Activated naive CD8-positive, alpha-beta T cell treated with anti-CD3 and anti-CD28 coated beads for 36 hours (primary cell): ENCODE measurements around the gene PIGU. TPM values are rescaled to one million over a fixed set of nuclear protein-coding genes. Genes with fewer than 3 reads are reported as not detected.
"Not testable (repeated sequence)": the region's sequence is repeated elsewhere in the genome, so short reads cannot be mapped to it uniquely, and the experiment has no call there.

Experiments
- DNase-seq: peaks from one replicate; pipeline ENCODE4 v3.0.0; 2021
- H3K27ac Mint-ChIP-seq: one replicate; pipeline ENCODE4 v1.8.0; 2022; ENCODE audit warnings: mild to moderate bottlenecking, moderate library complexity, mixed read lengths
- H3K27me3 Mint-ChIP-seq: one replicate; pipeline ENCODE4 v1.8.0; 2022; ENCODE audit warnings: mild to moderate bottlenecking, mixed read lengths
- H3K36me3 Mint-ChIP-seq: one replicate; pipeline ENCODE4 v1.8.0; 2021; ENCODE audit warnings: mild to moderate bottlenecking, mixed read lengths
- H3K4me1 Mint-ChIP-seq: one replicate; pipeline ENCODE4 v1.8.0; 2021; ENCODE audit warnings: mixed read lengths
- H3K4me3 Mint-ChIP-seq: one replicate; pipeline ENCODE4 v1.8.0; 2022; ENCODE audit warnings: mild to moderate bottlenecking, moderate library complexity, mixed read lengths
- H3K9me3 Mint-ChIP-seq: one replicate; pipeline ENCODE4 v1.8.0; 2022; ENCODE audit warnings: mixed read lengths
- total RNA-seq, 2 experiments: library from RNA; stranded (reverse); gene quantifications; one replicate each; pipeline ENCODE4 v1.2.3, GENCODE V29; 2021

The PIGU gene
- total RNA-seq, 2 experiments from 2014 or later = 18.7 to 19.3 TPM

DNA sequence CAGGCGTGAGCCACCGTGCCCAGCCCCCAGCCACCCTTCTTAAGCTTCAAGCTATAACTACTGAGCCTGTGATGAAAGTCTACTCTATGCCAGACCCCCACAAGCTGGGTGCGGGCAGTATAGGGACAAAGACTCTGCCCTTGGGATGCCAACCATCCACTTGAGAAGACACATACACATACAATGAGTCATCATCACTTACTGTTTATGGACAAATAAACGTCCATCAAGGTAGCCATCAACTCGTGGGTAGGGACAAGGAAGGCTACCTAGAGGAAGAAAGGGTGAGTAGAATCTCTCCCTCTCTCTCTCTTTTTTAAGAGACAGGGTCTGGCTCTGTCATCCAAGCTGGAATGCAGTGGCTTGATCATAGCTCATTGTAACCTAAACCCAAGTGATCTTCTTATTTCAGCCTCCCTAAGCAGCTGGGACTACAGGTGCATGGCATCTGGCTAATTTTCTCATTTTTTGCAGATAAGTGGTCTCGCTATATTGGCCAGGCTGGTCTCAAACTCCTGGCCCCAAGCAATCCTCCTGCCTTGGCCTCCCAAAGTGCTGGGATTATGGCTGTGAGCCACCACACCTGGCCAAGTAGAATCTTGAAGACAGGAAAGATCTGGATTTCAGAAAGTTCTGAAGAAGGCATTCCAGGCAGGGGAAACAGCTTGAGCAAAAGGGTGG, 24.7 kb upstream of the PIGU start:
- no peak for DNase-seq
- H3K27ac Mint-ChIP-seq = no peak overlapping the region
- peaks cover 16% of the 10 kb centered on the region for H3K4me1 Mint-ChIP-seq
- no peaks in the 10 kb centered on the region for H3K9me3 Mint-ChIP-seq
- H3K36me3 Mint-ChIP-seq = no peaks in the 10 kb centered on the region
- H3K4me3 Mint-ChIP-seq = no peak overlapping the region
- H3K27me3 Mint-ChIP-seq = peaks cover 10% of the 10 kb centered on the region

DNA sequence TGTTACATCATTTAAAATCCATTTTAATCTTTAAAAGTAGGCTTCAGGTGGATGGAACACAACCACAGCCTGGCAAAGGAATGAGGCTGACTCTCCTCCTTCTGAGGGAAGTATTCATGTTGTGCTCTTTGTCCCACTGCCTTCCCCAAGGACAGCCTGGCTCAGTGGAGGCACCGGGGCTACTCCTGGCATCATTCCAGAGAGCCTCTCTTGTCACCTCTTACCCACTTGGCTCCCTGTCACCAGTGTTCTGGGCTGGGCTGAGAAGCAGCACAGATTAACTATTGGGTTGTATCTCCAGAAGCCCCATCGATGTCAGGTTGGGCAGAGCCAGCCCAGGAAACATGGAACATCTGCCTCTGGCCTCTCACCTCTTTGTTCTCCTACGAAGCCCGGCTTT, 16.5 kb upstream of the PIGU start:
- Mint-ChIP-seq H3K27ac (no peak overlapping the region), H3K4me1 (no peaks in the 10 kb centered on the region), H3K27me3 (no peaks in the 10 kb centered on the region), H3K4me3 (no peak overlapping the region), H3K36me3 (no peaks in the 10 kb centered on the region), H3K9me3 (no peaks in the 10 kb centered on the region)
- no peak for DNase-seq

DNA sequence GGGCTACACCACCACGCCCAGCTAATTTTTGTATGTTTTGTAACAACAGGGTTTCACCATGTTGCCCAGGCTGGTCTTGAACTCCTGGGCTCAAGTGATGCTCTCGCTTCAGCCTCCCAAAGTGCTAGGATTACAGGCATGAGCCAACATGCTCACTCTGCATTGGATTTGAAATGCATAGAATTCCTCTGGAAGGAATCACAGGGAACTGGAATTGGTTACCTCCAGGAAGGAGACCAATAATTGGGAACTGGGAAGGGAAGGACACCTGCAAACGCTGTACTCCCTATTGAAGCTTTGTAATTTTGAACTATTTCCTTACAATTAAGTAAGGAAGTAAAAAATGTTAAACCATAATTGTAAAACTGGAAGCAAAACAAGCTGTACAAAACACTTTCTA, 14.9 kb upstream of the PIGU start:
- Mint-ChIP-seq H3K36me3 (no peaks in the 10 kb centered on the region), H3K4me3 (no peak overlapping the region), H3K27me3 (no peaks in the 10 kb centered on the region), H3K4me1 (no peaks in the 10 kb centered on the region), H3K9me3 (no peaks in the 10 kb centered on the region), H3K27ac (no peak overlapping the region)
- no peak for DNase-seq

DNA sequence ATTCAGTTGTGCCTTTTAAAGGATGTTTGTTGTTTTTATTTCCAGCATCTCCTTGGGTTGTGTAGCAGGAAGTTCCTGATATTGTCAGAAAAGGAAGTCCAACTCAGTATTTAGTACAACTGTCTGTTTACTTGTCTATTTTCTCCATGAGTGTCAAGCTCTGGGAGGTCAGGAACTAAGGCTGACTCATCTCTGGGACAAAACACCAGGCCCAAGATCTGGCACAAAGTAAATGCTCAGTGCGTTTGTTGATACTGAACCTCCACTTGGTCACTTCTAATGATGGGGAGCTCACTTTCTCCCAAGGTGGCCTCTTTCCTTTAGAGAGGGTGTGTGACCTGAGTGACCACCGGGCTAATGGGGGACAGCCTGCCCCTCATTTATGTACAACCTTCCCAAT, 12.6 kb upstream of the PIGU start:
- H3K36me3 Mint-ChIP-seq = no peaks in the 10 kb centered on the region
- H3K4me3 Mint-ChIP-seq = no peak overlapping the region
- no peaks in the 10 kb centered on the region for H3K4me1 Mint-ChIP-seq
- H3K27ac Mint-ChIP-seq = no peak overlapping the region
- DNase-seq = no peak
- H3K27me3 Mint-ChIP-seq = no peaks in the 10 kb centered on the region
- H3K9me3 Mint-ChIP-seq = no peaks in the 10 kb centered on the region

DNA sequence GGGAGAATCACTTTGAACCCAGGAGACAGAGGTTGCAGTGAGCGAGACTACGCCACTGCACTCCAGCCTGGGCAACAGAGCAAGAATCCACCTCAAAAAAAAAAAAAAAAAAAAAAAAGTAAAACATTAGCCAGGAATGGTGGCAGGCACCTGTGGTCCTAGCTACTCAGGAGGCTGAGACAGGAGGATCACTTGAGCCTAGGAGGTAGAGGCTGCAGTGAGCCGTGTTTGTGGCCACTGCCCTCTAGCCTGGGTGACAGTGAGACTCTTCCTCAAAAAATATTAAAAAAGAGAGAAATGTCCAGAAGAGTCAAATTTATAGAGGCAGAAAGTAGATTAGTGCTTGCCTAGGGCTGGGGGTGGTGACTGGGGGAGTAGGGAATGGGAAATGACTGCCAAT, 6.8 kb upstream of the PIGU start:
- Mint-ChIP-seq H3K27me3 (no peaks in the 10 kb centered on the region), H3K27ac (no peak overlapping the region), H3K9me3 (no peaks in the 10 kb centered on the region), H3K36me3 (no peaks in the 10 kb centered on the region), H3K4me1 (peaks cover 7% of the 10 kb centered on the region), H3K4me3 (no peak overlapping the region)
- DNase-seq = no peak

DNA sequence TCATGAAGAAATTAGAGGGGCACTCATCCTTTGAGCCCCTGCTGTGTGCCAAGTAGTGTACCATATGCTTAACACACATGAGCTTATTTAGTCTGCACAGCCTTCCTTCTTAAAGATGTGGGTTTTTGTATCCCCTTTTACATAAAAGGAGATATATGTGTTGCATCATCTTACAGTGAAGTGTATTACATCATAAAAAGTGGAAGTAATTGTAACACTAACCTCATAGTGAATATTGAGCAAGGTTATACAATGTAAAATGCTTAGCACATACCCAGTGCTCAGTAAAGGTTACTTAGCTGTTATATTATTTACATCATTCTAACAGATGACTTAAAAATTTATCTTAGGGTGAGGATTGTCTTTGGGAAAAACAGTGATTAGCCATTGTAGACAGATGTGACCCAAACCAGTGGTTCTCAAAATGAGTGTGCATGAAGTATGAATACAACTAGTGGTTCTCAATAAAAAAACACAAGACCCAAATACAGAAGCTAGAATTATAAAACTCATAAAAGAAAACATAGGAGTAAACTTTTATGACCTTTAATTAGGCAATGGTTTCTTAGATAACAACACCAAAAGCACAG, 3.8 kb upstream of the PIGU start:
- DNase-seq = no peak
- Mint-ChIP-seq H3K36me3 (no peaks in the 10 kb centered on the region), H3K4me1 (peaks cover 15% of the 10 kb centered on the region), H3K27ac (no peak overlapping the region), H3K27me3 (no peaks in the 10 kb centered on the region), H3K4me3 (no peak overlapping the region), H3K9me3 (no peaks in the 10 kb centered on the region)

DNA sequence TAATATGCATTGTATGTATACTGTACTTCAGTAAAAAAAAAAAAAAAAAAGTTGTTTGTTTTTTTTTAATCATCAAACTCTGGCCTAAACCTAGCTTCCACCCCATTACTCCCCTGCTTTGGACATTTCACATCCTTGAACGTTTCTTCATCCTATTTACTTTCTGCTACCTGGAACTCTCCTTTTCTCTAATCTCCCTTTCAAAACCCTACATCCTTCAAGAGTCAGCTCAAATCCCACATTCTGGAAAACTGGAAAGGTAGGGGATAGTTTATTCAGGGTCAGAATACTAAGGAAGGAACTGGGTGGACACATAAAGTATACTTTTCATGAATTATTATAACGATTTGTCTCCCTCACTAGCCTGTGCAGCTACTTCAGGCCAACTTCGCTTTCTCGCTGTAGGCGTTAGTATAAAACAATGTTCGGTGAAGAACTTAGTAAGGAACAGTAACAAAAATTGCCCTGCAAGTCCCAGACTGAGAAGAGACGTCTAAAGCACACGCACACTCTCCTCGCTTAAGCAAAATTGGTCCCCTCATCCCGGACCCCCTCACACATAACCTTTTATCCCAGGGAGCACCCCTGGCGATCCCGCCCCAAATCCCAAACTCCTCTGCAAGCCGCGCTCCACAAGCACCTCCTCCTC, 775 bp downstream of the PIGU start:
- H3K4me3 Mint-ChIP-seq = peak overlapping the region; percentile 96
- DNase-seq = no peak
- peaks cover 5% of the 10 kb centered on the region for H3K36me3 Mint-ChIP-seq
- peaks cover 26% of the 10 kb centered on the region for H3K4me1 Mint-ChIP-seq
- no peaks in the 10 kb centered on the region for H3K27me3 Mint-ChIP-seq
- H3K9me3 Mint-ChIP-seq = no peaks in the 10 kb centered on the region
- H3K27ac Mint-ChIP-seq = peak overlapping the region; percentile 98

DNA sequence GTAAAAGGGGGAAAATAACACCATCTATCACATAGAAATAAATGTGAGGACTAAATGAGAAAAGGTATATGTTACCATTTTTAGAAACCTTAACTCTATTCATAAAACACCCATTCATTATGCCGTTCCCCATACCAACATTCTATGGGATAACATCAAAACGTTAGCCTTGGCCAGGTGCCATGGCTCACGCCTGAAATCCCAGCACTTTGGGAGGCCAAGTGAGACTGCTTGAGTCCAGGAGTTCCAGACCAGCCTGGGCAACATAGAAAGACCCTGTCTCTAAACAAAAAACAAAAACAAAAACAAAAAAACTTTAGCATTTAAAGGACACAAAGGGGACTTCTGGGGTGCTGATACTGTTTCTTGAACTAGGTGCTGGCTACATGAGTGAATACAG, 1.3 kb downstream of the PIGU start:
- Mint-ChIP-seq H3K27ac (no peak overlapping the region), H3K9me3 (no peaks in the 10 kb centered on the region), H3K4me3 (peak overlapping the region; percentile 96), H3K27me3 (no peaks in the 10 kb centered on the region), H3K36me3 (peaks cover 8% of the 10 kb centered on the region), H3K4me1 (peaks cover 21% of the 10 kb centered on the region)
- DNase-seq = no peak

DNA sequence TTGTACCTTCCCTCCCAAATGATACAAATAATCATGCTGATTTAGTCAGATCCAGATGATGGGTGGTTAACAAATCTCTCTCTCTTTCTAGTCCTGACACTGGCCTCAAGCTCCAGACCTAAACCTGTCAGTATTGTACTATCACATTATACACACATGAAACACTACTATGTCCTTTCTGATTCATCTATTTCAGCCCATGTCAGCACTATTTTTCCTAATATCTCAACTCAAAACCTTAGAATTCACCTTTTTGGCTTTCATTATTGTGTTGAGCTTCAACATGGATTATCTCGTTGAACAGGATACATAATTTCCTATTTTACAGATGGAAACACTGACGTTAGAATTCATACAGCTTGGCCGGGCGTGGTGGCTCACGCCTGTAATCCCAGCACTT, 3.5 kb downstream of the PIGU start:
- no peak for DNase-seq
- H3K36me3 Mint-ChIP-seq = peaks cover 15% of the 10 kb centered on the region
- H3K4me1 Mint-ChIP-seq = peaks cover 18% of the 10 kb centered on the region
- no peak overlapping the region for H3K27ac Mint-ChIP-seq
- no peak overlapping the region for H3K4me3 Mint-ChIP-seq
- H3K27me3 Mint-ChIP-seq = no peaks in the 10 kb centered on the region
- H3K9me3 Mint-ChIP-seq = no peaks in the 10 kb centered on the region

DNA sequence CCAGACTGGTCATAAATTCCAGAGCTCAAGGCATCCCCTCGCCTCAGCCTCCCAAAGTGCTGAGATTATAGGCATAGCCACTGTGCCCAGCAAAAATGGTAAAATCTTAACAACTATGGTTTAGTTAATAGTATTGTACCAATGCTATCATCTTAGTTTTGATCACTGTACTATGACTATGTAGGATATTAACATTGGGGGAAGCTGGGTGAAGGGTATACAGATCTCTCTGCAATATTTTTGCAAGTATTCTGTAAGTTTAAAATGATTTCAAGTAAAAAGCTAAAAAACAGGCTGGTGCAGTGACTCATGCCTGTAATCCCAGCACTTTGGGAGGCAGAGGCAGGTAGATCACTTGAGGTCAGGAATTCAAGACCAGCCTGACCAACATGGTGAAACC, 7.8 kb downstream of the PIGU start:
- H3K27ac Mint-ChIP-seq = no peak overlapping the region
- no peaks in the 10 kb centered on the region for H3K9me3 Mint-ChIP-seq
- peaks cover 15% of the 10 kb centered on the region for H3K36me3 Mint-ChIP-seq
- peaks cover 2% of the 10 kb centered on the region for H3K4me1 Mint-ChIP-seq
- DNase-seq = no peak
- H3K27me3 Mint-ChIP-seq = no peaks in the 10 kb centered on the region
- H3K4me3 Mint-ChIP-seq = no peak overlapping the region

DNA sequence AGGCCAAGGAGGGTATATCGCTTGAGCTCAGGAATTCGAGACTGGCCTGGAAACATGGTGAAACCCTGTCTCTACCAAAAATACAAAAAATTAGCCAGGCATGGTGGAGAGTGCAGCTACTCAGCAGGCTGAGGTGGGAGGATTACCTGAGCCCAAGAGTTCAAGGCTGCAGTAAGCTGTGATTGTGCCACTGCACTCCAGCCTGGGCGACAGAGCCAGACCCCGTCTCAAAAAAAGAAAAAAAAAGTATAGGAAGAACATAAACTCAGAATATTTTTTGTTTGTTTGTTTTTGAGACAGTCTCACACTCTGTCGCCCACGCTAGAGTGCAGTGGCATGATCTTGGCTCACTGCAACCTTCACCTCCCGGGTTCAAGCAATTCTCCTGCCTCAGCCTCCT, 12.1 kb downstream of the PIGU start:
- H3K27me3 Mint-ChIP-seq, H3K36me3 Mint-ChIP-seq, H3K4me3 Mint-ChIP-seq, DNase-seq, H3K27ac Mint-ChIP-seq, H3K4me1 Mint-ChIP-seq, H3K9me3 Mint-ChIP-seq: not testable (repeated sequence)

DNA sequence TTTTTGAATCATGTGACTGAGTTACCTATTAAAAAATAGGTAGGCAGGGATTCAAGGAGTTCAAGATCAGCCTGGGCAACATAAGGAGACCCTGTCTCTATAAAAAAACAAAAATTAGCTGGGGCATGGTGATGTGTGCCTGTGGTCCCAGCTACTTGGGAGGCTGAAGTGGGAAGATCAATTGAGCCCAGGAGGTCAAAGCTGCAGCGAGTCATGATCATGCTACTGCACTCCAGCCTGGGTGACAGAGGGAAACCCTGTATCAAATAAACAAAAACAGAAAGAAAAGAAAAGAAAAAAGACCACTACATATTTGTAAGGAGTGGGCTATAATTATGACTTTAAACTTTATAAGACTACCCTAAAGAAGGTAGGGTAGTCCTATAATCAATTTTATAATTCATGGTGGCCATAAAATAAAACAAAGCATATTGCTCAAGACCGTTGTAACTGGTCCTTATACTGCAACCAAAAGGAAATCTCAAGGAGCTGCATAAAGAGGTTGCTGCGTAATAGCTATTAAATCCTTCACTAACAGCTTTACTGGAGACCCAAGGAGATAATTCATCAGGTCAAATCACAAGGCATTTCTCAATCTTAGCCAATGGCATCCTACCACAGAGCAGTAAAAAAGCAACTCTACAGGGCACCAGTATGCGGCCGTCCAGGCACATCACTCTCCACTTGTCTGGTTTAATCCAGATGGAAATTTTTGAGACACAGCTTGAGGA, 13.5 kb downstream of the PIGU start:
- no peak for DNase-seq
- Mint-ChIP-seq H3K4me3 (no peak overlapping the region), H3K9me3 (no peaks in the 10 kb centered on the region), H3K36me3 (no peaks in the 10 kb centered on the region), H3K27me3 (no peaks in the 10 kb centered on the region), H3K27ac (no peak overlapping the region), H3K4me1 (peaks cover 3% of the 10 kb centered on the region)

DNA sequence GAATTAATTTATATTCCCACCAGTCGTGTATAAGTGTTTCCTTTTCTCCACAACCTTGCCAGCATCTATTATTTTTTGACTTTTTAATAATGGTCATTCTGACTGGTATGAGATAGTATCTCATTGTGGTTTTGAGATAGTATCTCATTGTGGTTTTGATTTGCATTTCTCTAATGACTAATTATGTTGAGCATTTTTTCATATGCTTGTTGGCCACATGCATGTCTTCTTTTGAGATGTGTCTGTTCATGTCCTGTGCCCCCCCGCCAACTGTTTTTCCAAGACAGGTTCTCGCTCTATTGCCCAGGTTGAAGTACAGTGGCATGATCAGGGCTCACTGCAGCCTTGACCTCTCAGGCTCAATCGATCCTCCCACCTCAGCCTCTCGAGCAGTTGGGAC, 15.1 kb downstream of the PIGU start:
- not testable (repeated sequence) for H3K27me3 Mint-ChIP-seq, H3K9me3 Mint-ChIP-seq, DNase-seq, H3K4me3 Mint-ChIP-seq, H3K36me3 Mint-ChIP-seq, H3K4me1 Mint-ChIP-seq
- H3K27ac Mint-ChIP-seq = peak overlapping the region; percentile 25

DNA sequence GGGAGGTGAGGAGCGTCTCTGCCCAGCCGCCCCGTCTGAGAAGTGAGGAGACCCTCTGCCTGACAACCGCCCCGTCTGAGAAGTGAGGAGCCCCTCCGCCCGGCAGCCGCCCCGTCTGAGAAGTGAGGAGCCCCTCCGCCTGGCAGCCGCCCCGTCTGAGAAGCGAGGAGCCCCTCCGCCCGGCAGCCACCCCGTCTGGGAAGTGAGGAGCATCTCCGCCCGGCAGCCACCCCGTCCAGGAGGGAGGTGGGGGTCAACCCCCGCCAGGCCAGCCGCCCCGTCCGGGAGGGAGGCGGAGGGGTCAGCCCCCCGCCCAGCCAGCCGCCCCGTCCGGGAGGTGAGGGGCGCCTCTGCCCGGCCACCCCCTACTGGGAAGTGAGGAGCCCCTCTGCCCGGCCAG, 18.2 kb downstream of the PIGU start:
- H3K27ac Mint-ChIP-seq, H3K4me3 Mint-ChIP-seq, H3K4me1 Mint-ChIP-seq, H3K9me3 Mint-ChIP-seq, H3K36me3 Mint-ChIP-seq, DNase-seq, H3K27me3 Mint-ChIP-seq: not testable (repeated sequence)

DNA sequence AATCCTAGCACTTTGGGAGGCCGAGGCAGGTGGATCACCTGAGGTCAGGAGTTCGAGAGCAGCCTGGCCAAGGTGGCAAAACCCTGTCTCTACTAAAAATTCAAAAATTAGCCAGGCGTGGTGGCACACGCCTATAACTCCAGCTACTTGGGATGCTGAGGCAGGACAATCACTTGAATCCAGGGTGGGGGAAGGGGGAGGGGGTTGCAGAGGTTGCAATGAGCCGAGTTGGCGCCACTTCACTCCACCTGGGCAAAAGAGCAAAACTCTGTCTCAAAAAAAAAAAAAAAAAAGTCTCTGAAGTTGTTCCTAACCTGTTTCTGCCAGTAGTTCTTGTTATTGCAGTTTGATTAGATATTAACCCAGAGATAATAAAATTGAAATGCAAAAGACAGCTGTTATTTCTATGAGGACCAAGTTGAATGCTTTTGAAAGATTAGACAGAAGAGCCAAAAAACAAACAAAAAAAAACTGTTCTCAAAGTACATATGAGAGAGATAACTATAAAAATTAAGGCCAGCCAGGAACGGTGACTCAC, 22.6 kb downstream of the PIGU start:
- no peak overlapping the region for H3K4me3 Mint-ChIP-seq
- H3K36me3 Mint-ChIP-seq = peaks cover 9% of the 10 kb centered on the region
- no peaks in the 10 kb centered on the region for H3K27me3 Mint-ChIP-seq
- no peaks in the 10 kb centered on the region for H3K4me1 Mint-ChIP-seq
- H3K9me3 Mint-ChIP-seq = no peaks in the 10 kb centered on the region
- no peak for DNase-seq
- H3K27ac Mint-ChIP-seq = no peak overlapping the region
